Tibial artery (tissue), 4 donors: ENCODE results near the gene ADCY7.

Source experiments
- DNase-seq, 2 donors: peaks; one replicate each; pipeline ENCODE4 v3.0.0-alpha.2; 2019
- H3K27ac ChIP-seq, 2 donors: fragments of 200-600 bp; sonication (generic) in 1 of 2; 1 replicate in 1 of 2; 2 replicates in 1 of 2; pipeline ENCODE4 v1.5.1; 2018 to 2019; ENCODE audit warnings: mild to moderate bottlenecking in 1 of 2
- H3K27me3 ChIP-seq, 2 donors: fragments of 200-600 bp; sonication (generic) in 1 of 2; one replicate each; pipeline versions ENCODE4 v1.5.1 to v1.6.0; 2016 to 2019
- H3K36me3 ChIP-seq, 3 donors: fragments of 200-600 bp; sonication (generic) in 2 of 3; one replicate each; pipeline ENCODE4 v1.5.1; 2016 to 2019; ENCODE audit warnings: mild to moderate bottlenecking in 2 of 3
- H3K4me1 ChIP-seq, 4 donors: fragments of 200-600 bp; sonication (generic) in 2 of 4; 1 replicate in 3 of 4; 2 replicates in 1 of 4; pipeline ENCODE4 v1.5.1; 2016 to 2019
- H3K4me3 ChIP-seq, 2 donors: fragments of 200-600 bp; sonication (generic) in 1 of 2; 1 replicate in 1 of 2; 2 replicates in 1 of 2; pipeline ENCODE4 v1.5.1; 2018 to 2019; ENCODE audit warnings: mild to moderate bottlenecking in 2 of 2
- H3K9me3 ChIP-seq, 3 donors: fragments of 200-600 bp; sonication (generic) in 1 of 3; one replicate each; pipeline ENCODE4 v1.5.1; 2016 to 2019
- CTCF ChIP-seq, 2 experiments: fragments of 200-600 bp in 1 of 2; fragments of 450-650 bp in 1 of 2; IDR thresholded peaks; one replicate each; pipeline ENCODE4 v1.5.1; 2017 to 2019; ENCODE audit warnings: antibody characterized with exemption in 2 of 2, mild to moderate bottlenecking in 1 of 2, moderate library complexity in 1 of 2
- intact Hi-C: fragments of 100-400 bp; cut with DNase I; formaldehyde crosslinking; loops from one replicate; pipeline ENCODE4 v1.15.0; 2023; ENCODE audit warnings: low total_unique reads

The ADCY7 gene

GRCh38 chr16:50246299-50247122 lies 19.8 kb upstream of the ADCY7 start:
- Histone ChIP-seq H3K4me1 (peaks cover 0 to 23% (median 19%) of the 10 kb centered on the region in 4 donors), H3K27me3 (no peaks in the 10 kb centered on the region), H3K36me3 (no peaks in the 10 kb centered on the region), H3K27ac (peak overlapping the region; percentile 65), H3K4me3 (peak overlapping the region; percentile 61 to 76), H3K9me3 (no peaks in the 10 kb centered on the region)
- intact Hi-C loops, result loop anchor here (10.0 kb wide), 3 partner anchors 108 to 418 kb away; partner anchors contain the start of gene NKD1
- no peak for TF ChIP-seq CTCF (IDR thresholded peaks at IDR 0.05)
- DNase-seq, result peak; percentile 46 to 69

GRCh38 chr16:50247123-50247905 lies 19.0 kb upstream of the ADCY7 start:
- TF ChIP-seq CTCF (IDR thresholded peaks at IDR 0.05), result no peak
- H3K27ac ChIP-seq, result no peak overlapping the region
- intact Hi-C loops, result loop anchor here (10.0 kb wide), 3 partner anchors 107 to 417 kb away; partner anchors contain the start of gene NKD1
- no peak for DNase-seq
- H3K27me3 ChIP-seq, result no peaks in the 10 kb centered on the region
- H3K4me3 ChIP-seq, result no peak overlapping the region
- H3K4me1 ChIP-seq, result peaks cover 0 to 31% (median 19%) of the 10 kb centered on the region in 4 donors
- no peaks in the 10 kb centered on the region for H3K9me3 ChIP-seq
- no peaks in the 10 kb centered on the region for H3K36me3 ChIP-seq

- intact Hi-C loops, result loop anchor here (10.0 kb wide), 3 partner anchors 107 to 417 kb away; partner anchors contain the start of gene NKD1
- Histone ChIP-seq H3K9me3 (no peaks in the 10 kb centered on the region), H3K27ac (no peak overlapping the region), H3K4me3 (no peak overlapping the region), H3K27me3 (no peaks in the 10 kb centered on the region), H3K36me3 (no peaks in the 10 kb centered on the region), H3K4me1 (peaks cover 0 to 33% (median 19%) of the 10 kb centered on the region in 4 donors)
- no peak for TF ChIP-seq CTCF (IDR thresholded peaks at IDR 0.05)
- no peak for DNase-seq
Measured at GRCh38 chr16:50247906-50248608, 18.3 kb upstream of the ADCY7 start.

- H3K27me3 ChIP-seq, result no peaks in the 10 kb centered on the region
- H3K4me3 ChIP-seq, result no peak overlapping the region
- no peak overlapping the region for H3K27ac ChIP-seq
- intact Hi-C loops, result loop anchor here (10.0 kb wide), 3 partner anchors 106 to 416 kb away; partner anchors contain the start of gene NKD1
- no peak for TF ChIP-seq CTCF (IDR thresholded peaks at IDR 0.05)
- no peak for DNase-seq
- H3K9me3 ChIP-seq, result no peaks in the 10 kb centered on the region
- peaks cover 0 to 33% (median 19%) of the 10 kb centered on the region in 4 donors for H3K4me1 ChIP-seq
- H3K36me3 ChIP-seq, result no peaks in the 10 kb centered on the region
Measured at GRCh38 chr16:50248845-50249244, 17.5 kb upstream of the ADCY7 start.

GRCh38 chr16:50251375-50252081 lies 14.8 kb upstream of the ADCY7 start:
- intact Hi-C loops, result no loop called here
- peak overlapping the region in 1 of 2 donors; percentile 23 for H3K27ac ChIP-seq
- DNase-seq, result peak in 1 of 2 donors; percentile 72

More at GRCh38 chr16:50251375-50252081, 14.8 kb upstream of the ADCY7 start:
- Histone ChIP-seq H3K27me3 (no peaks in the 10 kb centered on the region), H3K9me3 (no peaks in the 10 kb centered on the region), H3K4me1 (peaks cover 0 to 18% (median 5%) of the 10 kb centered on the region in 4 donors), H3K36me3 (no peaks in the 10 kb centered on the region), H3K4me3 (no peak overlapping the region)
- TF ChIP-seq CTCF (IDR thresholded peaks at IDR 0.05), result no peak
